H1 (cell line): ENCODE data around the gene GNG7. TPM values are rescaled to one million over a fixed set of nuclear protein-coding genes. Genes with fewer than 3 reads are reported as not detected.

Source experiments
- CTCF ChIA-PET: fragments of 300-600 bp; sonication (Branson Sonifier 250); formaldehyde crosslinking; loops from one replicate; lab custom pipeline; 2021; ENCODE audit not compliant: partially characterized antibody; lab: Charles Lee
- POLR2A ChIA-PET: fragments of 300-600 bp; sonication (Branson Sonifier 250); formaldehyde crosslinking; loops from one replicate; lab custom pipeline; 2021; ENCODE audit warnings: inconsistent platforms; ENCODE audit not compliant: partially characterized antibody; lab: Charles Lee
- DNase-seq, 2 experiments: peaks; one replicate each; pipeline versions ENCODE4 v3.0.0 to v3.0.0-alpha.2; 2010 to 2022; ENCODE audit warnings: low spot score in 2 of 2, low read depth in 1 of 2, mixed read lengths in 1 of 2
- FAIRE-seq: peaks from 2 replicates; lab custom pipeline; 2011; peaks lifted over from hg19 to GRCh38; lab: Jason Lieb, UNC
- H2AFZ ChIP-seq: 2 replicates; pipeline ENCODE4 v1.8.1; 2012; ENCODE audit warnings: low read length, inconsistent platforms
- H2AK5ac ChIP-seq: 2 replicates; pipeline ENCODE4 v1.6.1; 2013; ENCODE audit warnings: low read depth, low read length
- H2BK120ac ChIP-seq: replicated peaks from 2 replicates; pipeline ENCODE3; 2013; ENCODE audit warnings: low read depth, low read length, inconsistent platforms
- H2BK12ac ChIP-seq: 2 replicates; pipeline ENCODE4 v1.6.1; 2013; ENCODE audit warnings: low read depth, low read length
- H2BK15ac ChIP-seq: 2 replicates; pipeline ENCODE4 v1.6.1; 2013; ENCODE audit warnings: low read length
- H2BK20ac ChIP-seq: 2 replicates; pipeline ENCODE4 v1.6.1; 2013; ENCODE audit warnings: low read length
- H2BK5ac ChIP-seq: 2 replicates; pipeline ENCODE4 v1.6.1; 2013; ENCODE audit warnings: low read depth, low read length
- H3K14ac ChIP-seq: 2 replicates; pipeline ENCODE4 v1.6.1; 2013; ENCODE audit warnings: inconsistent platforms; ENCODE audit not compliant: insufficient read length
- H3K18ac ChIP-seq: 2 replicates; pipeline ENCODE4 v1.6.1; 2013; ENCODE audit warnings: low read length; ENCODE audit errors: extremely low read depth
- H3K23ac ChIP-seq: 2 replicates; pipeline ENCODE4 v1.6.1; 2013; ENCODE audit warnings: inconsistent platforms; ENCODE audit not compliant: insufficient read length
- H3K23me2 ChIP-seq: 2 replicates; pipeline ENCODE4 v1.6.1; 2013; ENCODE audit warnings: low read depth, low read length
- H3K27ac ChIP-seq: 2 replicates; pipeline ENCODE4 v1.6.1; 2011; ENCODE audit warnings: low read depth, low read length, inconsistent platforms
- H3K27me3 ChIP-seq, 4 experiments: replicated peaks in 1 of 4; 1 replicate in 1 of 4; 2 replicates in 3 of 4; pipeline versions ENCODE4 v1.6.1 to v1.8.1; 2011 to 2013; ENCODE audit warnings: low read length in 3 of 4, mild to moderate bottlenecking in 3 of 4, inconsistent platforms in 2 of 4, mixed read lengths in 2 of 4, moderate library complexity in 1 of 4; ENCODE audit not compliant: control insufficient read depth in 3 of 4, insufficient read depth in 3 of 4; ENCODE audit errors: extremely low read depth in 1 of 4
- H3K36me3 ChIP-seq, 4 experiments: 2 replicates each; pipeline versions ENCODE4 v1.6.1 to v1.8.1; 2011 to 2013; ENCODE audit warnings: mild to moderate bottlenecking in 4 of 4, low read length in 3 of 4, moderate library complexity in 2 of 4, control low read depth in 1 of 4, inconsistent platforms in 1 of 4; ENCODE audit not compliant: insufficient read depth in 4 of 4, control insufficient read depth in 2 of 4
- H3K4ac ChIP-seq: replicated peaks from 2 replicates; pipeline ENCODE3; 2013; ENCODE audit warnings: low read length, low read depth, mixed read lengths, inconsistent platforms; ENCODE audit not compliant: insufficient read length
- H3K4me1 ChIP-seq, 4 experiments: replicated peaks in 1 of 4; 1 replicate in 1 of 4; 2 replicates in 3 of 4; pipeline versions ENCODE4 v1.6.1 to v1.8.1; 2011 to 2013; ENCODE audit warnings: low read length in 3 of 4, inconsistent platforms in 2 of 4, mixed read lengths in 1 of 4; ENCODE audit not compliant: insufficient read depth in 4 of 4, control insufficient read depth in 3 of 4
- H3K4me2 ChIP-seq, 2 experiments: 2 replicates each; pipeline versions ENCODE4 v1.6.1 to v1.8.1; 2011 to 2013; ENCODE audit warnings: low read depth in 2 of 2, low read length in 2 of 2, control low read depth in 1 of 2, inconsistent platforms in 1 of 2, mild to moderate bottlenecking in 1 of 2; ENCODE audit not compliant: insufficient read depth in 1 of 2
- H3K4me3 ChIP-seq, 4 experiments: fragments of 200-600, 300-600 bp in 1 of 4; sonication (generic), shearing (Covaris generic), sonication (Bioruptor Twin) in 1 of 4; 2 replicates each; pipeline versions ENCODE4 v1.5.1 to v1.8.1; 2011 to 2016; ENCODE audit warnings: low read length in 4 of 4, low read depth in 3 of 4, control low read depth in 2 of 4, inconsistent platforms in 2 of 4, mild to moderate bottlenecking in 2 of 4, mixed read lengths in 1 of 4, moderate library complexity in 1 of 4; ENCODE audit not compliant: insufficient read depth in 2 of 4; ENCODE audit errors: extremely low read depth in 1 of 4
- H3K56ac ChIP-seq: replicated peaks from 2 replicates; pipeline ENCODE3; 2013; ENCODE audit warnings: low read depth, mild to moderate bottlenecking, mixed read lengths, low read length, inconsistent platforms; ENCODE audit not compliant: insufficient read length
- H3K79me1 ChIP-seq: 2 replicates; pipeline ENCODE4 v1.6.1; 2013; ENCODE audit warnings: low read depth, low read length, control low read depth
- H3K79me2 ChIP-seq, 2 experiments: 2 replicates each; pipeline versions ENCODE4 v1.6.1 to v1.8.1; 2012 to 2013; ENCODE audit warnings: low read length in 2 of 2, mild to moderate bottlenecking in 2 of 2, inconsistent platforms in 1 of 2; ENCODE audit not compliant: insufficient read depth in 2 of 2, control insufficient read depth in 1 of 2
- H3K9ac ChIP-seq, 4 experiments: replicated peaks in 1 of 4; 1 replicate in 1 of 4; 2 replicates in 3 of 4; pipeline versions ENCODE4 v1.6.1 to v1.8.1; 2011 to 2013; ENCODE audit warnings: low read depth in 3 of 4, low read length in 3 of 4, control low read depth in 2 of 4, mild to moderate bottlenecking in 2 of 4, moderate library complexity in 2 of 4, inconsistent platforms in 1 of 4; ENCODE audit errors: extremely low read depth in 1 of 4
- H3K9me3 ChIP-seq, 2 experiments: 2 replicates each; pipeline versions ENCODE4 v1.6.1 to v1.8.1; 2012 to 2013; ENCODE audit warnings: mild to moderate bottlenecking in 2 of 2, moderate library complexity in 2 of 2, control low read depth in 1 of 2, inconsistent platforms in 1 of 2, low read depth in 1 of 2, low read length in 1 of 2, mixed read lengths in 1 of 2; ENCODE audit not compliant: insufficient read depth in 2 of 2
- H4K20me1 ChIP-seq, 2 experiments: replicated peaks in 1 of 2; 2 replicates each; pipeline versions ENCODE3 to v1.8.1; 2011 to 2013; ENCODE audit warnings: inconsistent platforms in 2 of 2, low read length in 2 of 2, mild to moderate bottlenecking in 1 of 2; ENCODE audit not compliant: insufficient read depth in 2 of 2, control insufficient read depth in 1 of 2
- H4K5ac ChIP-seq: 2 replicates; pipeline ENCODE4 v1.6.1; 2013; ENCODE audit warnings: low read length, low read depth, mixed read lengths, inconsistent platforms; ENCODE audit not compliant: insufficient read length
- H4K8ac ChIP-seq: 2 replicates; pipeline ENCODE4 v1.8.0; 2013; ENCODE audit warnings: mild to moderate bottlenecking, moderate library complexity, low read length, inconsistent platforms; ENCODE audit not compliant: insufficient read depth; ENCODE audit errors: extremely low read depth
- H4K91ac ChIP-seq: replicated peaks from 2 replicates; pipeline ENCODE3; 2013; ENCODE audit warnings: low read length, mixed read lengths, inconsistent platforms; ENCODE audit not compliant: insufficient read length
- BACH1 ChIP-seq: IDR thresholded peaks from 2 replicates; pipeline ENCODE4 v1.6.1; 2012; ENCODE audit warnings: low read length, improper control_type of control experiment
- BRCA1 ChIP-seq: IDR thresholded peaks from 2 replicates; pipeline ENCODE4 v1.6.1; 2012; ENCODE audit warnings: low read depth, low read length, improper control_type of control experiment
- CEBPB ChIP-seq: IDR thresholded peaks from 2 replicates; pipeline ENCODE4 v1.6.1; 2012; ENCODE audit warnings: low read depth, low read length
- CTBP2 ChIP-seq: IDR thresholded peaks from 2 replicates; pipeline ENCODE4 v1.7.0; 2011; ENCODE audit warnings: borderline replicate concordance, mild to moderate bottlenecking, moderate library complexity, mixed read lengths, low read length; ENCODE audit not compliant: insufficient read depth, insufficient read length
- GABPA ChIP-seq: IDR thresholded peaks from 2 replicates; pipeline ENCODE4 v1.6.1; 2011; ENCODE audit warnings: mild to moderate bottlenecking, low read length, moderate library complexity, borderline replicate concordance; ENCODE audit not compliant: insufficient read depth
- HDAC6 ChIP-seq: IDR thresholded peaks from one replicate; pipeline ENCODE4 v1.7.1; 2012; ENCODE audit warnings: low read depth, mild to moderate bottlenecking, inconsistent platforms, low read length, moderate library complexity
- JUN ChIP-seq: IDR thresholded peaks from 2 replicates; pipeline ENCODE4 v1.6.1; 2011; ENCODE audit warnings: low read depth, mild to moderate bottlenecking, improper control_type of control experiment, low read length
- SIX5 ChIP-seq: IDR thresholded peaks from 2 replicates; pipeline ENCODE4 v1.6.1; 2011; ENCODE audit warnings: mild to moderate bottlenecking, low read depth, low read length
- YY1 ChIP-seq: IDR thresholded peaks from 2 replicates; pipeline ENCODE4 v1.6.1; 2011; ENCODE audit warnings: low read depth, mild to moderate bottlenecking, low read length
- WGBS, 2 experiments: shearing (Covaris generic) in 1 of 2; methylation state at CpG; one replicate each; pipeline versions ENCODE4 v1.1.6 to v1.1.7; 2013 to 2015; ENCODE audit warnings: low lambda C conversion rate in 2 of 2, mixed read lengths in 2 of 2, inconsistent platforms in 1 of 2, low coverage in 1 of 2, missing lambda C conversion rate in 1 of 2; ENCODE audit not compliant: insufficient replicate concordance in 2 of 2, insufficient coverage in 1 of 2, insufficient read length in 1 of 2; ENCODE audit errors: extremely low coverage in 1 of 2, missing lambda C conversion rate in 1 of 2; 5-methylcytosine and 5-hydroxymethylcytosine counted together
- polyA plus RNA-seq, 7 experiments: library from polyadenylated mRNA; depleted of rRNA in 3 of 7; stranded (reverse) in 5 of 7; unstranded in 2 of 7; fragments of >200 nt in 5 of 7; fragments of 200-250 nt in 2 of 7; gene quantifications; 1 replicate in 5 of 7; 2 replicates in 1 of 7; 4 replicates in 1 of 7; pipeline versions ENCODE4 v1.2.1 to v1.2.3, GENCODE V29; 2011 to 2013; ENCODE audit warnings: missing spikeins in 2 of 7, mixed read lengths in 2 of 7
- total RNA-seq: library from RNA; stranded (reverse); fragmentation: NEBNext Ultra II Directional; extraction: Animal tissue kit (Norgen Biotek cat#: 25700); gene quantifications from 2 replicates; pipeline ENCODE4 v1.2.1, GENCODE V29; 2021
- TF ChIP-seq, protein P1 (sequence below), 3 experiments: IDR thresholded peaks; 1 replicate in 2 of 3; 2 replicates in 1 of 3; pipeline versions ENCODE4 v1.5.1 to v1.6.1; 2011; ENCODE audit warnings: low read length in 3 of 3, mild to moderate bottlenecking in 3 of 3, inconsistent platforms in 2 of 3, low read depth in 1 of 3, moderate library complexity in 1 of 3; ENCODE audit not compliant: insufficient read depth in 1 of 3; ENCODE audit errors: control extremely low read depth in 1 of 3
- TF ChIP-seq, protein P2 (sequence below): IDR thresholded peaks from 2 replicates; pipeline ENCODE4 v1.6.1; 2011; ENCODE audit warnings: low read length, improper control_type of control experiment

GNG7 gene
- total and polyA plus RNA-seq, 2 of the 8 experiments (the other 6 are each of a cell fraction or from before 2014, with no cell fraction given) = 2.8 to 7.8 TPM

DNA sequence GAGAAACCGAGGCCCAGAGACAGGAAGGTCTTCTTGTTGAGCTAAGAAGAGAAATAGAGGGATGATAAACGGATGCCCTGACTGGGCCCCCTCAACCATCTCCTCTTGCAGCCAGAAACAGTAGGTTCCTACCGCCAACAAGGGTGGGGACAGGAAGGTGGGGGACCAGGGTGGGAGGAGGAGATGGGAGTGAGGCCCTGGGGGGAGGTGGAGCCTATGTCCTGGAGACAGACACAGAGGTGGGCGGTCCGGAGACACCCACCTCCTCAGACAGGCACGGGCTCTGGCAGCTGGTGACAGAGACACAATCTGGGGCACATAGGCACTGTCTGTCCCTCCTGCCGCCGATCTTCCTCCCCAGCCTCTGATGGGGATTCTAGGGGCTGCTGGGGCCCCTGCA, 209.6 kb downstream of the GNG7 start:
- Histone ChIP-seq H3K9me3 (no peaks in the 10 kb centered on the region), H3K79me1 (no peaks in the 10 kb centered on the region), H2BK20ac (no peak overlapping the region), H3K14ac (no peak overlapping the region), H3K36me3 (no peaks in the 10 kb centered on the region), H3K9ac (no peak overlapping the region), H2AK5ac (no peak overlapping the region), H3K79me2 (no peaks in the 10 kb centered on the region), H3K4me1 (peaks cover 3 to 23% (median 19%) of the 10 kb centered on the region in 4 experiments), H4K91ac (no peak overlapping the region), H4K5ac (no peak overlapping the region), H3K27me3 (peaks cover 16 to 57% (median 41%) of the 10 kb centered on the region in 4 experiments), H2BK120ac (no peak overlapping the region), H3K27ac (no peak overlapping the region), H3K18ac (no peak overlapping the region), H4K20me1 (peaks cover 2 to 3% of the 10 kb centered on the region in 2 experiments), H2BK5ac (no peak overlapping the region), H2BK15ac (no peak overlapping the region), H4K8ac (no peak overlapping the region), H2AFZ (no peak overlapping the region), H3K23me2 (peaks cover 16% of the 10 kb centered on the region; the same call in 1 of the 2 replicates), H3K23ac (no peak overlapping the region), H3K4me2 (no peak overlapping the region), H3K4ac (no peak overlapping the region), H3K4me3 (no peak overlapping the region), H3K56ac (no peak overlapping the region), H2BK12ac (no peak overlapping the region)
- DNase-seq (no peak), FAIRE-seq (no peak)
- 87% methylated on average over 8 of the region's 8 CpGs; no CpG with 5 or more reads in 1 of the 2 experiments for WGBS, 2 experiments
- CTCF ChIA-PET = interaction anchor here (1.0 to 2.5 kb wide), 4 partner anchors 13 to 1647 kb away, joined by 3 to 8 read pairs (median 4); no protein-coding TSS in a partner anchor
- POLR2A ChIA-PET = interaction anchor here (0.6 to 16.3 kb wide), 2 partner anchors 15 to 16 kb away, joined by 4 to 216 read pairs; partner anchors contain the start of gene GADD45B
- TF ChIP-seq, protein P1, sequence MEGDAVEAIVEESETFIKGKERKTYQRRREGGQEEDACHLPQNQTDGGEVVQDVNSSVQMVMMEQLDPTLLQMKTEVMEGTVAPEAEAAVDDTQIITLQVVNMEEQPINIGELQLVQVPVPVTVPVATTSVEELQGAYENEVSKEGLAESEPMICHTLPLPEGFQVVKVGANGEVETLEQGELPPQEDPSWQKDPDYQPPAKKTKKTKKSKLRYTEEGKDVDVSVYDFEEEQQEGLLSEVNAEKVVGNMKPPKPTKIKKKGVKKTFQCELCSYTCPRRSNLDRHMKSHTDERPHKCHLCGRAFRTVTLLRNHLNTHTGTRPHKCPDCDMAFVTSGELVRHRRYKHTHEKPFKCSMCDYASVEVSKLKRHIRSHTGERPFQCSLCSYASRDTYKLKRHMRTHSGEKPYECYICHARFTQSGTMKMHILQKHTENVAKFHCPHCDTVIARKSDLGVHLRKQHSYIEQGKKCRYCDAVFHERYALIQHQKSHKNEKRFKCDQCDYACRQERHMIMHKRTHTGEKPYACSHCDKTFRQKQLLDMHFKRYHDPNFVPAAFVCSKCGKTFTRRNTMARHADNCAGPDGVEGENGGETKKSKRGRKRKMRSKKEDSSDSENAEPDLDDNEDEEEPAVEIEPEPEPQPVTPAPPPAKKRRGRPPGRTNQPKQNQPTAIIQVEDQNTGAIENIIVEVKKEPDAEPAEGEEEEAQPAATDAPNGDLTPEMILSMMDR (IDR thresholded peaks at IDR 0.05; ENCODE audit: control extremely low read depth in 1 of 3, insufficient read depth in 1 of 3, low read depth in 1 of 3, low read length in 3 of 3) = no peak
- TF ChIP-seq CTBP2 (no peak), HDAC6 (no peak), JUN (no peak), BRCA1 (no peak), BACH1 (no peak), YY1 (no peak), GABPA (no peak), SIX5 (no peak), CEBPB (no peak)
- TF ChIP-seq, protein P2, sequence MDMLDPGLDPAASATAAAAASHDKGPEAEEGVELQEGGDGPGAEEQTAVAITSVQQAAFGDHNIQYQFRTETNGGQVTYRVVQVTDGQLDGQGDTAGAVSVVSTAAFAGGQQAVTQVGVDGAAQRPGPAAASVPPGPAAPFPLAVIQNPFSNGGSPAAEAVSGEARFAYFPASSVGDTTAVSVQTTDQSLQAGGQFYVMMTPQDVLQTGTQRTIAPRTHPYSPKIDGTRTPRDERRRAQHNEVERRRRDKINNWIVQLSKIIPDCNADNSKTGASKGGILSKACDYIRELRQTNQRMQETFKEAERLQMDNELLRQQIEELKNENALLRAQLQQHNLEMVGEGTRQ = no peak
